Thyroid gland (tissue), 4 donors: ENCODE results near the gene BAZ2A. TPM values are rescaled to one million over a fixed set of nuclear protein-coding genes. Genes with fewer than 3 reads are reported as not detected.

Source experiments
- DNase-seq, 2 donors: peaks; one replicate each; pipeline ENCODE4 v3.0.0-alpha.2; 2019
- H3K27ac ChIP-seq, 3 donors: fragments of 200-600 bp; sonication (generic); 1 replicate in 2 of 3; 2 replicates in 1 of 3; pipeline ENCODE4 v1.5.1; 2016 to 2019; ENCODE audit warnings: mild to moderate bottlenecking in 1 of 3, moderate library complexity in 1 of 3
- H3K27me3 ChIP-seq: fragments of 200-600 bp; sonication (generic); one replicate; pipeline ENCODE4 v1.5.1; 2019
- H3K36me3 ChIP-seq, 2 donors: fragments of 200-600 bp; sonication (generic); one replicate each; pipeline ENCODE4 v1.5.1; 2016 to 2019
- H3K4me1 ChIP-seq, 2 donors: fragments of 200-600 bp; sonication (generic); one replicate each; pipeline ENCODE4 v1.5.1; 2017 to 2019
- H3K4me3 ChIP-seq, 3 donors: fragments of 200-600 bp; sonication (generic); replicated peaks in 1 of 3; 1 replicate in 2 of 3; 2 replicates in 1 of 3; pipeline ENCODE4 v1.5.1; 2016; ENCODE audit warnings: mild to moderate bottlenecking in 1 of 3
- H3K9me3 ChIP-seq: fragments of 200-600 bp; sonication (generic); one replicate; pipeline ENCODE4 v1.5.1; 2017
- CTCF ChIP-seq, 6 experiments: fragments of 200-600 bp in 3 of 6; fragments of 450-650 bp in 3 of 6; sonication (generic) in 3 of 6; IDR thresholded peaks; one replicate each; pipeline ENCODE4 v1.5.1; 2016 to 2019; ENCODE audit warnings: antibody characterized with exemption in 6 of 6, mild to moderate bottlenecking in 2 of 6, inconsistent platforms in 1 of 6, moderate library complexity in 1 of 6
- POLR2A ChIP-seq, 2 donors: fragments of 450-650 bp; IDR thresholded peaks; one replicate each; pipeline ENCODE4 v1.6.1; 2017; ENCODE audit warnings: antibody characterized with exemption in 2 of 2, mild to moderate bottlenecking in 2 of 2, moderate library complexity in 1 of 2
- WGBS, 2 donors: methylation state at CpG; one replicate each; pipeline ENCODE4 v1.1.5; 2017; 5-methylcytosine and 5-hydroxymethylcytosine counted together
- intact Hi-C: fragments of 100-400 bp; cut with DNase I; formaldehyde crosslinking; loops from one replicate; pipeline ENCODE4 v1.15.1; 2023
- total RNA-seq, 4 donors: library from RNA; depleted of rRNA; stranded (reverse); fragments of >200 nt; gene quantifications; one replicate each; pipeline ENCODE4 v1.2.3, GENCODE V29; 2016

The BAZ2A gene
- total RNA-seq, result 100 to 1,000 TPM in 1 of 4 donors, 10 to 100 TPM in 3; 61.7 to 122 (median 77.6) TPM

GRCh38 chr12:56630180-56630632 lies at the start of gene BAZ2A:
TSS of gene BAZ2A (minus strand) at chr12:56630326. CDS start at chr12:56617530, 12,796 bp downstream.
- H3K4me1 ChIP-seq, result peaks cover 32 to 55% of the 10 kb centered on the region in 2 donors
- TF ChIP-seq CTCF (IDR thresholded peaks at IDR 0.05) (peak in 1 of 6 experiments; percentile 19), POLR2A (IDR thresholded peaks at IDR 0.05) (peak in 1 of 2 donors; percentile 33)
- no peaks in the 10 kb centered on the region for H3K27me3 ChIP-seq
- H3K9me3 ChIP-seq, result no peaks in the 10 kb centered on the region
- peak; percentile 90 for DNase-seq
- intact Hi-C loops, result loop anchor here (10.0 kb wide), 2 partner anchors 55 to 115 kb away; no protein-coding TSS in a partner anchor
- H3K36me3 ChIP-seq, result no peaks in the 10 kb centered on the region
- peak within 1 kb of the TSS; percentile 97 to 99 (median 97) for H3K4me3 ChIP-seq
- 2% methylated on average over 6 to 12 of the region's 31 CpGs for WGBS, 2 donors
- peak within 1 kb of the TSS; percentile 86 to 97 (median 93) for H3K27ac ChIP-seq

- peaks cover 10 to 14% of the 10 kb centered on the region in 2 donors for H3K4me1 ChIP-seq
- H3K27ac ChIP-seq, result no peak overlapping the region
- no peak for TF ChIP-seq POLR2A (IDR thresholded peaks at IDR 0.05)
- no peaks in the 10 kb centered on the region for H3K27me3 ChIP-seq
- 95 to 97% methylated on average over 2 of the region's 2 CpGs for WGBS, 2 donors
- DNase-seq, result no peak
- no peaks in the 10 kb centered on the region for H3K9me3 ChIP-seq
- no peak overlapping the region for H3K4me3 ChIP-seq
- H3K36me3 ChIP-seq, result no peaks in the 10 kb centered on the region
- intact Hi-C loops, result no loop called here
Measured at GRCh38 chr12:56678852-56679251, 48.7 kb upstream of the BAZ2A start.

DNA sequence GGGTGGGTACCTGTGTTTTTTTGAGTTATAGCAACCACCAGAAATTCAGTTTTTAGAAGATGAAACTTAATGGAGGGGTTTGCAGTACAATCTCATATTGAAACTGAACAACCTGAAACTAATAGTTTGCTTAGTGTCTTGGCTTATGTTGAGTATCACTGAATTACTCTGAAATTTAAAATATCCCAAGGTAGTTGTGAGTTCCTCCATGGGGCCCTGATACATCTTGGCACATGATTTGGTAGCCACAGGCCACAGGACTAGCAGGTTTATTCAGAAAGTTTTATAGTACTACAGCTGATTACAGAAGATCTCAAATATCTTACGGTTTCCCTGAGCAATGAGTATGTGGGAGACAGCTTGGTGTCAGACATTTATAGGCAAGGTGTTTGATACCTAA lies 47.6 kb upstream of the BAZ2A start:
- DNase-seq, result no peak
- H3K36me3 ChIP-seq, result no peaks in the 10 kb centered on the region
- H3K27ac ChIP-seq, result no peak overlapping the region
- peaks cover 9 to 10% of the 10 kb centered on the region in 2 donors for H3K4me1 ChIP-seq
- intact Hi-C loops, result no loop called here
- WGBS, 2 donors, result 85 to 88% methylated on average over 1 of the region's 1 CpG
- H3K9me3 ChIP-seq, result no peaks in the 10 kb centered on the region
- H3K27me3 ChIP-seq, result no peaks in the 10 kb centered on the region
- TF ChIP-seq CTCF (IDR thresholded peaks at IDR 0.05), result no peak
- no peak for TF ChIP-seq POLR2A (IDR thresholded peaks at IDR 0.05)
- no peak overlapping the region for H3K4me3 ChIP-seq

DNA sequence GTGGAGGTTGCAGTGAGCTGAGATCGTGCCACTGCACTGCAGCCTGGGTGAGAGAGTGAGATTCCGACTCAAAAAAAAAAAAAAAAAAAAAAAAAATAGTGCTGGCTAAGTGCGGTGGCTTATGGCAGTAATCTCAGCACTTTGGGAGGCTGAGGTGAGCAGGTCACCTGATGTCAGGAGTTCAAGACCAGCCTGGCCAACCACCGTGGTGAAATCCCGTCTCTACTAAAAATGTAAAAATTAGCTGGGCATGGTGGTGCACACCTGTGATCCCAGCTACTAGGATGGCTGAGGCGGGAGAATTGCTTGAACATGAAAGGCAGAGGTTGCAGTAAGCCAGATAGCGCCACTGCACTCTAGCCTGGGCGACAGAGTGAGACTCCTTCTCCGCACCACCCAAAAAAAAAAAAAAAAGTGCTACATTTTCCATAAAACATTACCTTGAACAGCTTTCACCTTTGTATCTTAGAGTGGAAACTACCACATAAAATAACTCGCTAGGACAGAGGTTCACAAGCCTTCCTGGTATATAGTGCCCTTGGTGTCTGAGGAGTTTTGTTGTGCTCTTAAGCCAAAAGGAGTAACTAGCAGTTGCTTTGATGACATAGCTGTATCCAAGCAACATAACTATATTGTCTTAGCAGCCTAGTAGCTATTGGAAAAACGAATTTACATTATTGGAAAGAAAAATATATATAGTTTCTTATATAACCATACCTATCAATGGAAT lies 46.9 kb upstream of the BAZ2A start:
- WGBS, 2 donors, result 85 to 87% methylated on average over 11 of the region's 11 CpGs
- H3K27ac ChIP-seq, result no peak overlapping the region
- no peaks in the 10 kb centered on the region for H3K27me3 ChIP-seq
- H3K4me3 ChIP-seq, result no peak overlapping the region
- DNase-seq, result no peak
- no peaks in the 10 kb centered on the region for H3K36me3 ChIP-seq
- intact Hi-C loops, result no loop called here
- TF ChIP-seq POLR2A (IDR thresholded peaks at IDR 0.05) (no peak), CTCF (IDR thresholded peaks at IDR 0.05) (no peak)
- H3K9me3 ChIP-seq, result no peaks in the 10 kb centered on the region
- H3K4me1 ChIP-seq, result peaks cover 4 to 7% of the 10 kb centered on the region in 2 donors

DNA sequence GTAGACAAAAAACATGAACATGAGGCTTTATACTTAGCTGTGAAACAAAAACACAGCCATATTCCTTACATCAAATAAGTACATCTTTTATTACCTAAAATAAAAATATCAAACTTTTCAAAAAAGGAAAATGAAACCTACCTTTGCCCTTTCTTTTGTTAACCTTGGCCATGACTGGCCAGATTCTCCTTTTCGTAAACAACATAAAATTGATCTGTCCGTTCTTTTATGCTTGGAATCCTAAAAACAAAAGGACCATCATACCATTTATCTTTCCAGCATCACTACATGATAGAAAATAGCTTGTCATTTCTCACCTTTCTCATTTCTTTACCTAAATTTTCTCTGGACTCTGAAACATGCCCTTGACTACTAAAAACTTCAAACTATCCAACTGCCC lies 41.5 kb upstream of the BAZ2A start:
- no peaks in the 10 kb centered on the region for H3K27me3 ChIP-seq
- peaks cover 36 to 39% of the 10 kb centered on the region in 2 donors for H3K36me3 ChIP-seq
- no peaks in the 10 kb centered on the region for H3K9me3 ChIP-seq
- no peak for DNase-seq
- H3K4me1 ChIP-seq, result no peaks in the 10 kb centered on the region
- no peak overlapping the region for H3K4me3 ChIP-seq
- intact Hi-C loops, result no loop called here
- TF ChIP-seq CTCF (IDR thresholded peaks at IDR 0.05) (no peak), POLR2A (IDR thresholded peaks at IDR 0.05) (no peak)
- 97% methylated on average over 2 of the region's 2 CpGs for WGBS, 2 donors
- H3K27ac ChIP-seq, result no peak overlapping the region
